ENCODE measurements around the gene DHPS.

DHPS gene

GRCh38 chr19:12642506-12642905 lies 39.2 kb downstream of the DHPS start:
- DNase-seq, result no peak

GRCh38 chr19:12641456-12641855 lies 40.2 kb downstream of the DHPS start:
- DNase-seq, result no peak

- DNase-seq, result peak; percentile 93
Measured at GRCh38 chr19:12639901-12640613, 41.6 kb downstream of the DHPS start.

GRCh38 chr19:12638611-12639182 lies 43.0 kb downstream of the DHPS start:
- no peak for DNase-seq

- no peak for DNase-seq
Measured at GRCh38 chr19:12636631-12637030, 45.0 kb downstream of the DHPS start.

- no peak for DNase-seq
Measured at GRCh38 chr19:12629215-12629614, 52.5 kb downstream of the DHPS start.

- no peak for DNase-seq
Measured at GRCh38 chr19:12628040-12629022, 53.3 kb downstream of the DHPS start.

- DNase-seq, result no peak
Measured at GRCh38 chr19:12626958-12627357, 54.7 kb downstream of the DHPS start.
